Osteoblast (primary cell): ENCODE results near the gene PRSS50. TPM values are rescaled to one million over a fixed set of nuclear protein-coding genes. Genes with fewer than 3 reads are reported as not detected.
A peak's percentile ranks its signal among the peaks of the same experiment; 100 is the strongest.

Experiments
- DNase-seq: peaks from one replicate; pipeline ENCODE4 v3.0.0; 2011; ENCODE audit warnings: low spot score, mixed read lengths; ENCODE audit not compliant: insufficient read length; ENCODE audit errors: missing footprints
- H2AFZ ChIP-seq: 2 replicates; pipeline ENCODE4 v1.6.0; 2011; ENCODE audit warnings: mild to moderate bottlenecking, low read length
- H3K27ac ChIP-seq: 2 replicates; pipeline ENCODE4 v1.5.1; 2011; ENCODE audit warnings: mild to moderate bottlenecking, low read depth, low read length, moderate library complexity
- H3K27me3 ChIP-seq: 2 replicates; pipeline ENCODE4 v1.6.0; 2012; ENCODE audit warnings: mild to moderate bottlenecking, control low read depth, inconsistent platforms, low read length, moderate library complexity; ENCODE audit not compliant: insufficient read depth
- H3K36me3 ChIP-seq: 2 replicates; pipeline ENCODE4 v1.5.1; 2011; ENCODE audit warnings: mild to moderate bottlenecking, low read length, control low read depth, moderate library complexity; ENCODE audit not compliant: insufficient read depth
- H3K4me1 ChIP-seq: 2 replicates; pipeline ENCODE4 v1.5.1; 2011; ENCODE audit warnings: mild to moderate bottlenecking, low read length, control low read depth, moderate library complexity; ENCODE audit not compliant: insufficient read depth
- H3K4me2 ChIP-seq: 2 replicates; pipeline ENCODE4 v1.6.0; 2011; ENCODE audit warnings: mild to moderate bottlenecking, low read length; ENCODE audit not compliant: insufficient read depth
- H3K4me3 ChIP-seq: fragments of 200-600 bp; sonication (generic); 3 replicates; pipeline ENCODE4 v1.5.1; 2012; ENCODE audit warnings: mild to moderate bottlenecking, low read length, inconsistent platforms; ENCODE audit not compliant: insufficient read depth
- H3K79me2 ChIP-seq: 2 replicates; pipeline ENCODE4 v1.6.0; 2012; ENCODE audit warnings: mild to moderate bottlenecking, low read length, control low read depth, inconsistent platforms; ENCODE audit not compliant: insufficient read depth
- H3K9me3 ChIP-seq: 2 replicates; pipeline ENCODE4 v1.5.1; 2011; ENCODE audit warnings: low read depth, low read length, control low read depth
- H4K20me1 ChIP-seq: 2 replicates; pipeline ENCODE4 v1.6.0; 2012; ENCODE audit warnings: mild to moderate bottlenecking, low read length, control low read depth; ENCODE audit not compliant: insufficient read depth
- CTCF ChIP-seq: IDR thresholded peaks from 2 replicates; pipeline ENCODE4 v1.5.1; 2011; ENCODE audit warnings: mild to moderate bottlenecking, low read depth, low read length, moderate library complexity; ENCODE audit errors: extremely low read depth
- total RNA-seq: library from RNA; depleted of rRNA; stranded (reverse); fragments of >200 nt; gene quantifications from 2 replicates; pipeline ENCODE4 v1.2.3, GENCODE V29; 2012

Gene PRSS50
- total RNA-seq, 1 donor = not detected

GRCh38 chr3:46721009-46721408 lies 3.3 kb upstream of the PRSS50 start:
- TF ChIP-seq CTCF = no peak
- DNase-seq = no peak
- no peaks in the 10 kb centered on the region for H4K20me1 ChIP-seq
- H3K79me2 ChIP-seq = no peaks in the 10 kb centered on the region
- H3K27me3 ChIP-seq = peaks cover 14% of the 10 kb centered on the region
- no peak overlapping the region for H2AFZ ChIP-seq
- H3K4me3 ChIP-seq = no peak overlapping the region
- H3K27ac ChIP-seq = no peak overlapping the region
- H3K4me2 ChIP-seq = no peak overlapping the region
- no peaks in the 10 kb centered on the region for H3K9me3 ChIP-seq
- H3K4me1 ChIP-seq = no peaks in the 10 kb centered on the region
- no peaks in the 10 kb centered on the region for H3K36me3 ChIP-seq

- DNase-seq = peak; percentile 87
- no peak overlapping the region for H3K4me3 ChIP-seq
- peaks cover 14% of the 10 kb centered on the region for H3K27me3 ChIP-seq
Measured at GRCh38 chr3:46719735-46720271, 2.1 kb upstream of the PRSS50 start.

GRCh38 chr3:46719044-46719565 lies 1.4 kb upstream of the PRSS50 start:
- H3K36me3 ChIP-seq = no peaks in the 10 kb centered on the region
- no peaks in the 10 kb centered on the region for H3K79me2 ChIP-seq
- H3K4me1 ChIP-seq = no peaks in the 10 kb centered on the region
- no peak overlapping the region for H2AFZ ChIP-seq
- no peak overlapping the region for H3K4me3 ChIP-seq
- DNase-seq = peak; percentile 80
- H4K20me1 ChIP-seq = no peaks in the 10 kb centered on the region
- no peak for TF ChIP-seq CTCF
- H3K27ac ChIP-seq = no peak overlapping the region
- no peak overlapping the region for H3K4me2 ChIP-seq
- H3K27me3 ChIP-seq = peaks cover 14% of the 10 kb centered on the region
- no peaks in the 10 kb centered on the region for H3K9me3 ChIP-seq

More at GRCh38 chr3:46719735-46720271, 2.1 kb upstream of the PRSS50 start:
- no peak for TF ChIP-seq CTCF
- H3K4me1 ChIP-seq = no peaks in the 10 kb centered on the region
- H3K4me2 ChIP-seq = no peak overlapping the region
- H3K79me2 ChIP-seq = no peaks in the 10 kb centered on the region
- no peaks in the 10 kb centered on the region for H3K36me3 ChIP-seq
- H3K9me3 ChIP-seq = no peaks in the 10 kb centered on the region
- H2AFZ ChIP-seq = no peak overlapping the region
- no peak overlapping the region for H3K27ac ChIP-seq
- no peaks in the 10 kb centered on the region for H4K20me1 ChIP-seq

GRCh38 chr3:46716461-46717441 lies 918 bp downstream of the PRSS50 start:
- H2AFZ ChIP-seq = no peak overlapping the region
- no peaks in the 10 kb centered on the region for H3K36me3 ChIP-seq
- peak; percentile 79 for DNase-seq
- no peaks in the 10 kb centered on the region for H4K20me1 ChIP-seq
- H3K9me3 ChIP-seq = no peaks in the 10 kb centered on the region
- no peaks in the 10 kb centered on the region for H3K79me2 ChIP-seq
- peaks cover 8% of the 10 kb centered on the region for H3K27me3 ChIP-seq
- no peak for TF ChIP-seq CTCF
- H3K27ac ChIP-seq = no peak overlapping the region
- H3K4me1 ChIP-seq = no peaks in the 10 kb centered on the region
- no peak overlapping the region for H3K4me3 ChIP-seq
- H3K4me2 ChIP-seq = no peak overlapping the region
